Measurements from ENCODE around the gene DNAH6. TPM values are rescaled to one million over a fixed set of nuclear protein-coding genes. Genes with fewer than 3 reads are reported as not detected.

DNAH6 gene
- total RNA-seq, 1 experiment from 2014 or later: 0.26 TPM

- H3K27me3 Mint-ChIP-seq (ENCODE audit: low read depth): peaks cover 60% of the 10 kb centered on the region
- H3K9me3 ChIP-seq (ENCODE audit: control insufficient read depth, low read depth, low read length): no peaks in the 10 kb centered on the region
- H4K8ac ChIP-seq (replicated peaks; ENCODE audit: insufficient read length, low read depth, low read length): no peak overlapping the region
- H3K4me1 Mint-ChIP-seq: peaks cover 15% of the 10 kb centered on the region in 2 experiments
- H3K4me1 ChIP-seq (ENCODE audit: insufficient read depth, low read length): no peaks in the 10 kb centered on the region
- no peak overlapping the region for H2BK15ac ChIP-seq (ENCODE audit: low read depth, low read length)
- no peak for DNase-seq
- H2BK120ac ChIP-seq (ENCODE audit: low read depth, low read length, poor library complexity, severe bottlenecking): no peak overlapping the region
- H3K36me3 Mint-ChIP-seq (ENCODE audit: insufficient read depth in 1 of 3, low read depth in 3 of 3): no peaks in the 10 kb centered on the region; a peak in 1 of 7 replicates
- no peak overlapping the region for H3K9ac ChIP-seq (ENCODE audit: extremely low read depth, insufficient read length, low read length)
- H3K79me2 ChIP-seq (ENCODE audit: insufficient read depth, low read length): no peaks in the 10 kb centered on the region
- no peak overlapping the region for H2BK20ac ChIP-seq (ENCODE audit: low read depth, low read length, poor library complexity, severe bottlenecking)
- TF ChIP-seq CTCF (conservative IDR thresholded peaks at IDR 0.05): no peak; the same call in 2 of the 3 replicates
- no peaks in the 10 kb centered on the region for H3K79me1 ChIP-seq (ENCODE audit: insufficient read depth, low read depth, low read length, poor library complexity, severe bottlenecking)
- H2AK5ac ChIP-seq (ENCODE audit: insufficient read length, low read length): no peak overlapping the region
- no peaks in the 10 kb centered on the region for H3K27me3 ChIP-seq (ENCODE audit: insufficient read depth, low read length)
- H4K20me1 ChIP-seq (ENCODE audit: control insufficient read depth, insufficient read depth, insufficient read length): no peaks in the 10 kb centered on the region
- no peak overlapping the region for H3K4ac ChIP-seq (ENCODE audit: low read depth, low read length)
- no CpG with 5 or more reads among the region's 6 CpGs for WGBS (ENCODE audit: extremely low coverage, insufficient read length, low lambda C conversion rate)
- no peak overlapping the region for H3K18ac ChIP-seq (ENCODE audit: insufficient read length, low read depth, low read length)
- H3K4me3 Mint-ChIP-seq: no peak overlapping the region
- no peak overlapping the region for H3T11ph ChIP-seq (ENCODE audit: low read length)
- no peak overlapping the region for H3K14ac ChIP-seq (ENCODE audit: insufficient read depth, low read length)
- no peak overlapping the region for H3K23ac ChIP-seq (ENCODE audit: insufficient read length, low read depth, low read length)
- H3K27ac ChIP-seq (ENCODE audit: insufficient read length, low read depth, low read length): no peak overlapping the region
- H2BK5ac ChIP-seq (ENCODE audit: insufficient read length, low read length): no peak overlapping the region
- H2AFZ ChIP-seq (ENCODE audit: low read length): no peak overlapping the region
- no peak overlapping the region for H3K4me2 ChIP-seq (ENCODE audit: insufficient read depth, insufficient read length, low read length)
- H3K23me2 ChIP-seq (ENCODE audit: insufficient read length, low read depth, low read length, poor library complexity, severe bottlenecking): no peaks in the 10 kb centered on the region
- no peak overlapping the region for H4K5ac ChIP-seq (ENCODE audit: insufficient read length, low read depth, low read length)
- no peak overlapping the region for H2BK12ac ChIP-seq (ENCODE audit: insufficient read length, low read depth, low read length)
- H3K56ac ChIP-seq (ENCODE audit: insufficient read length, low read depth, low read length): no peak overlapping the region
- no peak overlapping the region for H3K27ac Mint-ChIP-seq
- H3K9me3 Mint-ChIP-seq: peaks cover 0 to 2% of the 10 kb centered on the region in 2 experiments; a peak in 1 of 5 replicates
- no peak overlapping the region for H4K91ac ChIP-seq (ENCODE audit: insufficient read length, low read depth, low read length)
These were observed 349.0 kb downstream of the DNAH6 start for GRCh38 chr2:84865181-84865783.
